Aorta (tissue), 5 donors: Measurements from ENCODE around the gene GPR35. TPM values are rescaled to one million over a fixed set of nuclear protein-coding genes. Genes with fewer than 3 reads are reported as not detected.
A peak's percentile ranks its signal among the peaks of the same experiment; 100 is the strongest.
"Not testable (repeated sequence)": the region's sequence is repeated elsewhere in the genome, so short reads cannot be mapped to it uniquely, and the experiment has no call there.

Experiments used
- ATAC-seq: fragments of 200-7000 bp; cut with Tn5 transposase; one replicate; pipeline ENCODE4 v1.9.1; 2022; ENCODE audit warnings: moderate library complexity; ENCODE audit not compliant: low FRiP score
- DNase-seq, 2 donors: peaks; one replicate each; pipeline ENCODE4 v3.0.0-alpha.2; 2020
- H3K27ac ChIP-seq, 2 donors: one replicate each; pipeline ENCODE4 v1.5.1; 2013; ENCODE audit warnings: low read length in 2 of 2, mild to moderate bottlenecking in 2 of 2, moderate library complexity in 2 of 2, control low read depth in 1 of 2, inconsistent platforms in 1 of 2, low read depth in 1 of 2
- H3K27me3 ChIP-seq, 2 donors: one replicate each; pipeline ENCODE4 v1.6.1; 2013; ENCODE audit warnings: control low read depth in 1 of 2, low read length in 1 of 2, mild to moderate bottlenecking in 1 of 2, moderate library complexity in 1 of 2; ENCODE audit not compliant: insufficient read depth in 2 of 2, control insufficient read depth in 1 of 2
- H3K36me3 ChIP-seq, 2 donors: one replicate each; pipeline ENCODE4 v1.6.1; 2013; ENCODE audit warnings: control low read depth in 1 of 2, low read length in 1 of 2, mild to moderate bottlenecking in 1 of 2; ENCODE audit not compliant: insufficient read depth in 2 of 2, control insufficient read depth in 1 of 2
- H3K4me1 ChIP-seq, 2 donors: one replicate each; pipeline ENCODE4 v1.6.1; 2013; ENCODE audit warnings: low read length in 2 of 2, control low read depth in 1 of 2, mild to moderate bottlenecking in 1 of 2, moderate library complexity in 1 of 2; ENCODE audit not compliant: insufficient read depth in 2 of 2, control insufficient read depth in 1 of 2
- H3K4me3 ChIP-seq, 2 donors: one replicate each; pipeline ENCODE4 v1.5.1; 2013; ENCODE audit warnings: low read length in 2 of 2, control low read depth in 1 of 2, mild to moderate bottlenecking in 1 of 2
- H3K9me3 ChIP-seq: one replicate; pipeline ENCODE4 v1.6.1; 2013; ENCODE audit warnings: mild to moderate bottlenecking, low read length; ENCODE audit not compliant: control insufficient read depth
- WGBS, 2 donors: extraction: QIAGEN DNeasy Blood & Tissue Kit; methylation state at CpG; one replicate each; pipeline ENCODE4 v1.1.7; 2013; 5-methylcytosine and 5-hydroxymethylcytosine counted together
- intact Hi-C, 2 donors: fragments of 100-400 bp; cut with DNase I; formaldehyde crosslinking; loops; one replicate each; pipeline versions ENCODE4 v1.14.2 to v1.15.0; 2022
- polyA plus RNA-seq, 2 donors: library from polyadenylated mRNA; stranded (reverse); fragments of 200-250 nt; gene quantifications; one replicate each; pipeline ENCODE4 v1.2.3, GENCODE V29; 2013
- total RNA-seq, 2 donors: library from RNA; stranded (reverse); fragmentation: NEBNext Ultra II Directional; extraction: Animal tissue kit (Norgen Biotek cat#: 25700); gene quantifications; one replicate each; pipeline ENCODE4 v1.2.1, GENCODE V29; 2021
- donor health status: healthy with polysubstance abuse.
- donor health status: Bipolar disorder and iron deficiency.
- donor health status: DM: no; HTN: no; CAD: no.
- donor health status: DM: no; HTN: no; CAD: no.
- donor health status: DM: yes; HTN: yes; CAD: no.

The GPR35 gene
- total and polyA plus RNA-seq, 4 donors, result 2.1 to 14.5 (median 7.0) TPM

GRCh38 chr2:240616860-240617666, 8.2 kb upstream of the GPR35 start:
- H3K27me3 ChIP-seq, H3K4me3 ChIP-seq, H3K9me3 ChIP-seq, DNase-seq, H3K27ac ChIP-seq, H3K4me1 ChIP-seq, intact Hi-C loops, H3K36me3 ChIP-seq, ATAC-seq: not testable (repeated sequence)
- 93% methylated on average over 4 to 5 of the region's 5 CpGs for WGBS, 2 donors

GRCh38 chr2:240618776-240619175, 6.5 kb upstream of the GPR35 start:
- Histone ChIP-seq H3K27ac (no peak overlapping the region), H3K27me3 (no peaks in the 10 kb centered on the region), H3K36me3 (no peaks in the 10 kb centered on the region), H3K4me1 (no peaks in the 10 kb centered on the region), H3K9me3 (no peaks in the 10 kb centered on the region), H3K4me3 (no peak overlapping the region)
- intact Hi-C loops, result no loop called here
- 80 to 81% methylated on average over 6 of the region's 6 CpGs for WGBS, 2 donors
- ATAC-seq, result no peak
- no peak for DNase-seq

GRCh38 chr2:240619506-240620148, 5.7 kb upstream of the GPR35 start:
- Histone ChIP-seq H3K36me3 (no peaks in the 10 kb centered on the region), H3K4me1 (no peaks in the 10 kb centered on the region), H3K27me3 (no peaks in the 10 kb centered on the region), H3K27ac (no peak overlapping the region), H3K9me3 (no peaks in the 10 kb centered on the region), H3K4me3 (no peak overlapping the region)
- intact Hi-C loops, result no loop called here
- peak in 1 of 2 donors; percentile 38 for DNase-seq
- 92 to 93% methylated on average over 19 of the region's 19 CpGs for WGBS, 2 donors
- no peak for ATAC-seq

DNA sequence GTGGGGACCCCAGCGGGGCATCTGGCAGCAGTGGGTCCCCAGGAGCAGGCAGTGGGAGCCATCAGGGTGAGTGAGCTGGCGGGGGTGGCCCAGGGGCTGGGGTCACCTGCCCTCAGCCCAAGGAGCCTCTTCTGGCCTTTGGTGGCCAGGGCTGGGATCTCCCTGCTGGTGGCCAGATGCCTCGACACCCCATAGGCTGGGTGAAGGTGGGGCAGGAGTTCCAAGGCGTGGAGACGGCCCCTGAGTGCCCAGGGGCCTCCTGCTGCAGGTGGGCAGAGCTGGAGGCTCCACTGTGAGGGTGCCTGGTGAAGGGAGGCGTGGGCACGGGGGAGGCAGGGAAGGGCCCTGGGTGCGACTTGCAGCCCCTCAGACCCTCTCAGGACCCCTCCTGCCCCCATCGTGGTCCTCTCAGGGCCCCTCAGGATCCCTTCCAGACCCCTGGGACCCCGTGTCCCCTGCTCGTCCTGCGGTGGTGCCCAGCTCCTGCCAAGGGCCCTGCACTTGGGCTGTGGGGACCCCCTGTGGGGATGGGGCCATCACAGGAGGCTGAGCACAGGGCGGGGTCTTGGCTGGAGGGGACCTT, 5.0 kb upstream of the GPR35 start:
- intact Hi-C loops, result no loop called here
- 87 to 95% methylated on average over 10 to 13 of the region's 13 CpGs for WGBS, 2 donors
- Histone ChIP-seq H3K27ac (no peak overlapping the region), H3K4me1 (no peaks in the 10 kb centered on the region), H3K9me3 (no peaks in the 10 kb centered on the region), H3K36me3 (no peaks in the 10 kb centered on the region), H3K27me3 (no peaks in the 10 kb centered on the region), H3K4me3 (no peak overlapping the region)
- ATAC-seq (no peak), DNase-seq (peak in 1 of 2 donors; percentile 41)

- intact Hi-C loops, result no loop called here
- no peaks in the 10 kb centered on the region for H3K4me1 ChIP-seq
- peak in 1 of 2 donors; percentile 41 for DNase-seq
- H3K27me3 ChIP-seq, result no peaks in the 10 kb centered on the region
- no peaks in the 10 kb centered on the region for H3K36me3 ChIP-seq
- ATAC-seq, result no peak
- 85 to 91% methylated on average over 7 of the region's 7 CpGs for WGBS, 2 donors
- H3K27ac ChIP-seq, result no peak overlapping the region
- H3K4me3 ChIP-seq, result no peak overlapping the region
- no peaks in the 10 kb centered on the region for H3K9me3 ChIP-seq
These were observed 4.4 kb upstream of the GPR35 start for GRCh38 chr2:240620859-240621258.

- Histone ChIP-seq H3K4me3 (no peak overlapping the region), H3K36me3 (no peaks in the 10 kb centered on the region), H3K9me3 (no peaks in the 10 kb centered on the region), H3K27me3 (no peaks in the 10 kb centered on the region), H3K27ac (no peak overlapping the region), H3K4me1 (no peaks in the 10 kb centered on the region)
- WGBS, 2 donors, result 80 to 92% methylated on average over 9 of the region's 9 CpGs
- DNase-seq, result no peak
- no peak for ATAC-seq
- intact Hi-C loops, result no loop called here
These were observed 3.2 kb upstream of the GPR35 start for GRCh38 chr2:240622060-240622411.

DNA sequence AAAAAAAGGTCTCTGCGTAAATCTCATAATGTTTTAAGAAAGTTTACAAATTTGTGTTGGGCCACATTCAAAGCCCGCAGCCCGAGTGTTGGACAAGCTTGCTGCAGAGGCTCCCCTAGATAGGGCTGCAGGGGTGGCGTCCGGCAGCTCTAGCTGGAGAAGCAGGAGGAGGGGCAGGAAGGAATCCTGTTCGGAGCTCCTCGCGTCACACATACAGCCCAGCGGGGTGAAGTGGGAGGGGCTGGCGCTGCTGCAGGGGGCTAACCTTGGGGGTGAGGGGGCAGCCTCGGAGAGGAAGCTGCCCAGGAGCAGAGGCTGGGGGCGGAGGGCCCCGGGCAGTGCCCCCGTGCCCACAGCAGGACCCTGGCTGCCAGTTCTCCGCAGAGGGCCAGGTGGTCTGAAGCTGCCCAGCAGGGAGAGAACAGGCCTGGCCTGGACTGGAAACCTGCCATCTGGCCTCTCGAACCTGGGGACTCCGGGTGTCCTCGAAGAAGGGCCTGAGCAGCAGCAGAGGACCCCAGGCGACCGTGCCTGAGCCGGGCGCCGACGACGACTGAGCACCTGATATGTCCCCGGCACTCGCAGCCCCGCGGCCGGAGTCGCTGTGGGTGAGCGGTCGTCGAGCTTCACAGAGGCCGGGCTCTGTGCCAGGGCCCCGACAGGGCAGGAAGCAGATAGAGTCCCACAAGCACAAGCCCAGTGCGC, 2.6 kb upstream of the GPR35 start:
- Histone ChIP-seq H3K4me3 (no peak overlapping the region), H3K9me3 (no peaks in the 10 kb centered on the region), H3K4me1 (no peaks in the 10 kb centered on the region), H3K27me3 (no peaks in the 10 kb centered on the region), H3K36me3 (no peaks in the 10 kb centered on the region), H3K27ac (no peak overlapping the region)
- WGBS, 2 donors, result 76 to 77% methylated on average over 34 to 37 of the region's 37 CpGs
- ATAC-seq, result no peak
- intact Hi-C loops, result no loop called here
- peak in 1 of 2 donors; percentile 65 for DNase-seq

- WGBS, 2 donors, result 87 to 90% methylated on average over 10 of the region's 10 CpGs
- no peak overlapping the region for H3K4me3 ChIP-seq
- no peaks in the 10 kb centered on the region for H3K9me3 ChIP-seq
- intact Hi-C loops, result no loop called here
- ATAC-seq, result no peak
- no peak overlapping the region for H3K27ac ChIP-seq
- no peaks in the 10 kb centered on the region for H3K27me3 ChIP-seq
- no peaks in the 10 kb centered on the region for H3K36me3 ChIP-seq
- no peaks in the 10 kb centered on the region for H3K4me1 ChIP-seq
- DNase-seq, result peak in 1 of 2 donors; percentile 34
These were observed 1.7 kb upstream of the GPR35 start for GRCh38 chr2:240623531-240624010.
